Stimulated activated CD4-positive, alpha-beta T cell treated with anti-CD3 and anti-CD28 coated beads, Interleukin-12 subunit alpha, Interleukin-12 subunit beta, amount 100 ng/mL, for 4 hours (primary cell): Measurements from ENCODE around the gene IKBKE.

ENCODE experiments used
- DNase-seq: peaks from one replicate; pipeline ENCODE4 v3.0.0-alpha.2; 2020

IKBKE gene

DNA sequence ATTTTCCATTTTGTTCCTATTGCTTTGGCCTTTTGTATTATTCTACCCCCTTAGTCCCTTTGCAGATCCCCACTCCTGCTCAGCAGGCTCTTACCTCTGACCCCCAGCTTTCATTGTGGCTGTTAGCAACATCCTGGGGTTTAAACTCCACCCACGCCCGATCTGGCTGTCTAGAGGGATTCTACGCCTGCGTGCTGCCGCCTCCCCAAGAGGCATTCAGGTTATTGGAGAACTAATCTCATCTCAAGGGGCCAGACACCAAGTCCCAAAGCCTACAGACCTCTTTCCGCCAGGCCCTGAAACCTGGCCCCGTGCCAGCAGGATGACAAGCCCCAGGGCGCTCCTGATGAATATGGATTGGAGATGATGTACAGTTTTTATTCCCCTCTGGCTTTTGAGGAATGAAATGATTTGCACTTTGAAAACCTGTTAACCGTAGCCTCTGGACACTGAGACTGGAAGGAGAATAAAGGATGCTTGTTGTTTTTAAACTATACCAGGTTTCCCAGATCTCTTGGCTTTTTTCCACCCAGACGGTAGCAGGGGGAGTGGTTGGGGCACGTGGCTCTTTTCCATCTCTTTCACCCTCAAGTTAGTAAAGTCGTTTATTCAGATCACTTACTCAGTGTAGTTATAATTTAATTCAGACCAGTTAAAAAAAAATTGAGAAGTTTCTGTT, 14.5 kb upstream of the IKBKE start:
- no peak for DNase-seq

GRCh38 chr1:206456577-206457370, 13.5 kb upstream of the IKBKE start:
- no peak for DNase-seq

DNA sequence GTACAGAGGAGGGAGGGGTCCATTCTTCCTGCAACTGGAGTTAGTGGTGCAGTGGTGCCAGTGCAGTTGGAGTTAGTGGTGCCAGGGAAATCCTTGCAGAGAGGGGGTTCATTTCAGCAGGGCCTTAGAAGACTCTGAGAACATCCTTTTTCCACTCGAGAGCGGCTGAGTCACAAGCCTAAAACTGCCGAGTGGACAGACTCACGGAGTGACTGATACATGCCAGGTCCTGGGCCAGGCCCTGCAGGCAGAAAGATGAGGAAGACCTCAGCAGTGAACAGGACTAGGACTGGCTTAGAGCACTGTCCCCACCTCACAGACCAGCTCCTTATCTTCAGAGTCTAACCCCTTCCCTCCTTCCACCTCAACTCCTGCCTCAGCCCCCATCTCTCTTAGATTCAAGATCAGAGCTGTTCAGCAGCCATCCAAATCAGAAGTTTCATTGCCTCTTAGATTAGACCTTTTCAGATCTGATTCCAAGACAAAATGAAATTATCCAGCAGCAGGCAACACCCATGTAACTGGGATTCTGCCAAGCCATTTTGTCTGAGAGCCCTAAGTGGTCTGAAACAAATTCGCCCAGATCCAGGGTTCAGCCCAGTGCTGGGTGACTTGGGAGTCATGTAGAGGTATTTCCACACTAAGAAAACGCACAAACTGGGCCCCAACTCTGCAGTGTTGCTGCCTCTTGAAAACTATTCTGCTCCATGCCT, 12.7 kb upstream of the IKBKE start:
- DNase-seq: no peak

DNA sequence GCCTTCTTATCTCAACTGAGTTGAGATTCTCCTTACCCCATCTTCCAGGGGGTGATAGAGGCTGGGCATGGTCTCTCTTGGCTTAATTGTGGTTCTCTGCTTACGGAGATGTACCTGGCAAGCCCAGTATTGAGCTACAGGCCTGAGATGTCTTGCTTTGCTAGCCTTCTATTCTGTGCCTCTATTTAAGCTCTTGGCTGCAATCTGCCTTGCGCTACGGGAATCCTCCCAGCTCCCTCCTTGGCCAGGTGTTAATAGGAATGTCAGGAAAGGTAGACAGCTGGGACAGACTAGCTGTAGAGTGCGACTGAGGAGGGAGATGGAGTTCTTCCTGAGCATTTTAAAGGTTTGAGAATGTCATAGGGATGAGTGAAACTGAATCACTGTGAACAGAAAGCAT, 10.6 kb upstream of the IKBKE start:
- no peak for DNase-seq

DNA sequence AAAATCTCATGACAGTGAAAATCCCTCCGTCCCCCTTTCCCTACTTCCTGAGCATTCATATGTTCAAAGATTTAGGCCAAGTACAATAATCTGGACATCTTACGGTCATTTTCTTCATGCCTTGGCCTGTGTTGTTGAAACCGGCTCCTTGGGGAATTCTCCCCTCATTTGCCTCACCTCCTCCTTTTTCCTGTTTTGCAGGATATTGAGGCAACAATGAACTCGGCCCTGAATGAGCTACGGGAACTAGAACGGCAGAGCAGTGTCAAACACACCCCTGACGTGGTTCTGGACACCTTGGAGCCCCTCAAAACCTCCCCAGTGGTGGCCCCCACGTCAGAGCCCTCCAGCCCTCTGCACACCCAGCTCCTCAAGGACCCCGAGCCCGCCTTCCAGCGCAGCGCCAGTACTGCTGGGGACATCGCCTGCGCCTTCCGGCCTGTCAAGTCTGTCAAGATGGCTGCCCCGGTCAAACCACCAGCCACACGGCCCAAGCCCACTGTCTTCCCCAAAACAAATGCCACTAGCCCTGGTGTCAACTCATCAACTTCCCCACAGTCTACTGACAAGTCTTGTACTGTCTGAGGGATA, 9.3 kb upstream of the IKBKE start:
- DNase-seq: no peak

- peak; percentile 67 for DNase-seq
Measured at GRCh38 chr1:206461602-206462455, 8.4 kb upstream of the IKBKE start.

GRCh38 chr1:206463137-206463536, 7.1 kb upstream of the IKBKE start:
- no peak for DNase-seq

DNA sequence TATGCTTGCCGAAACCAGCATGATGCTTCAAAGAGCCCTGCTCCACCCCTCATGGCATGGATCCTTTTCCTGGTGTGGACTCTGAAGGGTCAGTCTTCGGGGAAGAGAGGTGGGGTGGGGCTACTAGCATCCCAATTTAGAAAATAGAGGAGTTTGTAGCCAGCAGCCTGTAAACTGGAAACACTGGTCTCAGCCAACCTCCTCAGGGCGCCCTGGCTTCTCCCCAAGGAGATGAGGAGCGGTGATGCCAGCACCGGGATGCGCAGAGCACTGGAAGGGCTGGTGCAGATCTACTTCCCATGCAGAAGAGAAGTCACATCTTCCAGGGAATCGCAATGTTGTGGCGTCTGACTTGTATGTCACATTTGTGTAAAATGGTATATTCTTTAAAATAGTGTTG, 6.4 kb upstream of the IKBKE start:
- DNase-seq: no peak

DNA sequence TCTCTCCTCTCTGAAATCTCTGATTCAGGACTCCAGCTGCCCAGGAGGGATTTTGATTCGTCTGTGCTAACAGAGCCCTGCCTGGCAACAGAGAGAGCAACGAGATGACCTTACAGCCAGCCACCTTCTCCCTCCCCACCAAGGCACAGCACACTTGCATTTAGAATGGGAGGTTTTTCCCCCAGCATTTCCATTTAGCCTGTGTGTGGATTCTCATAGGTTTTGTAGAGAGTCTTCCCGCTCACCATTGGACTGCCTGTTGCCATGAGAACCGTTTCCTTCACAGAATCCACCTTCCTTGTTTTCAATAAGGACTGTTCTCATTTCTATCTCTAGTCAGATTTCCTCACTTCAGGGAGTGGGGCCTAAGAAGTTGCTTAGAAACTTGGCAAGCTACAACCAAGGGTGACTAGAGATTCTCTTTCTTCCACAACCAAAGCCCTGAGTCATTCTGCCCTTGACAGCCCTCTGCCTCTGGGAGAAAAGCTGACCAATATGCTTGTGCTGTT, 5.8 kb upstream of the IKBKE start:
- DNase-seq: no peak

- DNase-seq: no peak
Measured at GRCh38 chr1:206465951-206466350, 4.3 kb upstream of the IKBKE start.

- no peak for DNase-seq
Measured at GRCh38 chr1:206466840-206467649, 3.2 kb upstream of the IKBKE start.

DNA sequence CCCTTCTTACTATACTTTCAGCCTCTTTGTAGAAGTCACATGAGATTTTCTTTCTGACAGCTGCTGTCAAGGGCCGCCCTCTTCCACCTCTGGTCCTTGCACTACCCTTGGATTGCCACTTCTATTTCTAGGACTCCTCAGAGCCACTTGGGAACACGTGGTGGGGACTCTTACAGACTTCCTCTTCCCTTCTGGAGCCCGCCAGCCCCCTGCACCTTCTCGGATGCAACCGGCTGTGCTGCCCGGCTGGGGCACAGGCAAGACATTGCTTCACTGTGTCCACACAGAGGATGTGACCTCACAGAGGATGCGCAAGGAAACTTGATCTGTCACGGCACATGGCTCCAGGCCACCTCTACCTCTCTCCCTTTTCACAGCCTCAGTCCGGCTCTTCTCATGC, 2.4 kb upstream of the IKBKE start:
- DNase-seq: no peak

DNA sequence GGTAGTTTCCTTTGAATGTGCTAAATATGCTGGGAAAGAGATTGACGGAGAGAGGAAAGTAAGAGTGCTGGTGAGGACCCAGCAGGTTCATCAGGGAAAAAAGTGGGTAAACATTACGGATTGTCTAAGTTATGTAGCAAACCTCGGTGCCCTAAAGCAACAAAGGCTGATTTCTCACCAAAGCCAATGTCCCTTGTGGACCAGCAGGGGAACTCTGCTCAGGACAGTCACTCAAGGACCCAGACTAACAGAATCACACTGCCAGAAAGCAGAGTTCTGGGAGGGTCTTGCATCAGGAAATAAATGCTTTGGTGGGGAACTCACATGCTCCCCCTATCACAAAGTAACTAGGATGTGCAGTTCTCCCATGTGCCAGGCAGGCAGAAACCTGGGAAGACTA, 1.7 kb upstream of the IKBKE start:
- no peak for DNase-seq

DNA sequence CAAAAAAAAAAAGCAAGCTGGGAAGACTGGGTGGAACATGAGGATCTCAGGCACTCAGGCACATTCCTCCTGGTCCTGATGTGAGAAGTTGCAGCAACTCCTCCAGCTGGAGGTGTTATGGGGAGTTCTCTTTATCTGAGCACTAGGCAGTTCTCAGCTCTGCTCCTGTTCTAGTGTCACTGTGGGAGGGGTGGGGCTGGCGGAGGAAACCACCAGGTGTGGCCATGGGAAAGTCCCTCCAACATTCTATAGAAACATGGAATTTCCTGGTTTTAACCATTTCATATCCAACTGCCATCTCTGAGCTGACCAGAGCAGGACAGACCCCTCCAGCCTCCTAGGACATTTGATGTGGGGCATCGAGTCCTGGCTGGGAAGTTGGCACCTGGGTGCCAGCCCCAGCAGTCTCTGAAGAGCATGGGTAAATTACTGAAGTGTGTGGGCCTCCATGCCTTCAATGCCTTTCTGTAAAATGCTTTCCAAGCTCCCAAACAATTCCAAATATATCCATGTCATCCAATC, 804 bp upstream of the IKBKE start:
- peak; percentile 44 for DNase-seq

DNA sequence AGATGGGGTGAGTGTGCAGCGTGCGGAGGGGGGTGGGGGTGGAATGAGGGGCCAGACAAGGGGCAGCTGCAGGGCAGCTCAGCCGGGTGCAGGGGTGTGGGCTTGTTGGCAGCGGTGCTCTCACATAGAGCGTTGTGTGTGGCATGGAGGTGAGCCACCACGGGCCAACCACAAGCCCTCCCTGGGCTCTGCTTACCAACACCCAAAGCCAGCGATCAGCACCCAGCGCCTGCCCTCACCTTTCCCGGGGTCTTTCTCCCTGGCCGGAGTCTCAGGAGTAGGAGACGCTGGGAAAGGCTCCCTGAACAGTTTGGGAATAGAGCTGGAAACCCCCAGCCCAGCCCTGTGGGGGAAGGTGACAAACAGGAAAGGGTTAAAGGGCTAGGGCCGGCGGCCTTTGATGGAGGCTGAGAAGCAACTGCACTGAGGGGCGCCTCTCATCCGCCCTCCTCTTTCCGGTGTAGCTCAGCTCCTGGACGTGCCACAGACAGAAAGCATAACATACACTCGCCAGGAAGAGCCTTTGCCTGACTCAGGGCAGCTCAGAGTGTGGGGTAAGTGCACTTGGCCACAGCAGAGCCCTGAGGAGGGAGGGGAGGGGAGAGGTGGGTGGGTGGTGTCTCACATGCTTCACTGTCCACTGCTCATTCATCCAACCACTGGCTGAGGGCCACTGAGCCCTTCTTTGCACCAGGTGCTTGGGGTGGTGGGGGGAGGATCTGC, 577 bp downstream of the IKBKE start:
- no peak for DNase-seq

GRCh38 chr1:206471415-206471801, 1.1 kb downstream of the IKBKE start:
- DNase-seq: no peak

GRCh38 chr1:206472024-206472423, 1.7 kb downstream of the IKBKE start:
- DNase-seq: no peak

GRCh38 chr1:206472454-206472853, 2.2 kb downstream of the IKBKE start:
- DNase-seq: no peak

DNA sequence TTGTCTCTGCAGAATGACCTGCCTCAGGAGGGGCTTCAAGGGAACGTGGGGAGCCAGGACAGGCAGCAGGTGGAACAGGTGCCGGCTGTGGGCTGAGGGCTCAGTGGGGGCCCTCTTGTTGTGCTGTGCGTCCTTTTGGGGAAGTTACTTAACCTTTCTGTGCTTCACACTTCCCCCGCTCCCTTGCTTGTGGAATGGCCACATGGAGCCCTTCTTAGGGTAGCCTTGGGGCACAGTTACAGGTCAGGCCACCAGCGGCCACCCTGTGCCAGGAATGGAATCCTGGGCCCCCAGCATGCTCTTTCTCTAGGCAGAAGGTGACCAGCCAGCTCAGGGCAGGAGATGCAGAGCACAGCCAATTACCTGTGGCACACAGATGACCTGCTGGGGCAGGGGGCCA, 2.6 kb downstream of the IKBKE start:
- no peak for DNase-seq

GRCh38 chr1:206476058-206476457, 5.8 kb downstream of the IKBKE start:
- DNase-seq: no peak

DNA sequence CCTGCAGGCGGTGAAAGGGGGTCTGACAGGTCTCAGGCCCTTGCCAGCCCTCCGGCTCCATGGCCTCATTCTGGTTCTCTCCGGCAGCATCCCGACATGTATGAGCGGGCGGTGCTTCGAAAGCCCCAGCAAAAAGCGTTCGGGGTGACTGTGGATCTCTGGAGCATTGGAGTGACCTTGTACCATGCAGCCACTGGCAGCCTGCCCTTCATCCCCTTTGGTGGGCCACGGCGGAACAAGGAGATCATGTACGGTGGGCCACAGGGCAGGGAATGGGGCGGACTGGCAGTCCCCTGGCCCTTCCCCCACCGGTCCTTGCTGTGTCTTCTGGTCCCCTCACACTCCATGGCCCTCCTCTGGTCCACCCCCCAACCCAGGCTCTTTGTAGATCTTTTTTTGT, 6.3 kb downstream of the IKBKE start:
- no peak for DNase-seq
